K562 (cell line): ENCODE data around the gene PHPT1. TPM values are rescaled to one million over a fixed set of nuclear protein-coding genes. Genes with fewer than 3 reads are reported as not detected.
A peak's percentile ranks its signal among the peaks of the same experiment; 100 is the strongest.

Experiments
- CCNT2 ChIP-seq: IDR thresholded peaks from 2 replicates; pipeline ENCODE4 v1.6.1; 2011; ENCODE audit warnings: borderline replicate concordance, low read depth, mild to moderate bottlenecking, moderate library complexity, mixed read lengths, low read length; ENCODE audit not compliant: insufficient read length; ENCODE audit errors: extremely low read depth
- ELF2 ChIP-seq: fragments of 250-450 bp; sonication (Bioruptor Pico); IDR thresholded peaks from 2 replicates; pipeline ENCODE4 v1.5.0; 2021; ENCODE audit warnings: mild to moderate bottlenecking
- GATAD2A ChIP-seq: fragments of 450-650 bp; IDR thresholded peaks from 2 replicates; pipeline ENCODE4 v1.6.1; 2017
- HNRNPK ChIP-seq: fragments of 200-400 bp; formaldehyde crosslinking; IDR thresholded peaks from one replicate; pipeline ENCODE4 v1.6.1; 2018; ENCODE audit warnings: mild to moderate bottlenecking, low read depth, low read length; ENCODE audit not compliant: poor library complexity, severe bottlenecking
- MCM3 ChIP-seq: fragments of 450-650 bp; IDR thresholded peaks from 2 replicates; pipeline ENCODE4 v1.6.1; 2016
- PCBP1 ChIP-seq: fragments of 200-400 bp; formaldehyde crosslinking; IDR thresholded peaks from 2 replicates; pipeline ENCODE4 v1.6.1; 2018; ENCODE audit warnings: mild to moderate bottlenecking, low read depth, low read length; ENCODE audit not compliant: poor library complexity, severe bottlenecking
- SP1 ChIP-seq: sonication (generic); formaldehyde crosslinking; IDR thresholded peaks from 2 replicates; pipeline ENCODE4 v1.8.1; 2022; ENCODE audit warnings: mild to moderate bottlenecking, missing genetic modification reagents
- SRSF1 ChIP-seq: fragments of 200-400 bp; formaldehyde crosslinking; IDR thresholded peaks from 2 replicates; pipeline ENCODE4 v1.6.1; 2017; ENCODE audit warnings: mild to moderate bottlenecking, low read depth, low read length, moderate library complexity
- TBP ChIP-seq: optimal IDR thresholded peaks from 2 replicates; pipeline ENCODE3; 2011; ENCODE audit warnings: low read depth, low read length, improper control_type of control experiment
- XRCC3 ChIP-seq: fragments of 450-650 bp; IDR thresholded peaks from 2 replicates; pipeline ENCODE4 v1.6.1; 2017; ENCODE audit warnings: mild to moderate bottlenecking, moderate library complexity
- ZNF146 ChIP-seq: IDR thresholded peaks from one replicate; pipeline ENCODE4 v1.6.1; 2018; ENCODE audit warnings: missing compliant biosample characterization; ENCODE audit not compliant: unreplicated experiment
- ZNF165 ChIP-seq: fragments of 250-450 bp; sonication (Bioruptor Pico); IDR thresholded peaks from 2 replicates; pipeline ENCODE4 v1.4.0; 2020; ENCODE audit warnings: borderline replicate concordance
- ZNF436 ChIP-seq: fragments of 250-450, 450-650 bp; sonication (Bioruptor Pico); formaldehyde crosslinking; IDR thresholded peaks from 2 replicates; pipeline ENCODE4 v1.7.0; 2020; ENCODE audit warnings: mild to moderate bottlenecking
- ZNF766 ChIP-seq: fragments of 200-800 bp; sonication (Bioruptor generic); conservative IDR thresholded peaks from 2 replicates; pipeline ENCODE4 v1.6.1; 2016; ENCODE audit warnings: missing genetic modification characterization, missing compliant biosample characterization
- polyA plus RNA-seq, 8 experiments: library from polyadenylated mRNA; depleted of rRNA in 4 of 8; stranded (reverse) in 5 of 8; unstranded in 3 of 8; fragments of >200 nt; fragmentation: Nextera tagmentation in 2 of 8; fragmentation: Illumina TruSeq in 1 of 8; extraction: Ambion mirVana in 2 of 8; extraction: Trizol in 1 of 8; gene quantifications; 2 replicates each; pipeline versions ENCODE4 v1.2.1 to v1.2.3, GENCODE V29; 2011 to 2014; ENCODE audit warnings: inconsistent platforms in 1 of 8, missing spikeins in 1 of 8
- total RNA-seq, 7 experiments: library from RNA; depleted of rRNA in 6 of 7; stranded (reverse); fragments of >200 nt in 6 of 7; fragmentation: Illumina TruSeq in 2 of 7; extraction: Trizol in 2 of 7; gene quantifications; 2 replicates each; pipeline versions ENCODE4 v1.2.1 to v1.2.3, GENCODE V29; 2011 to 2021; ENCODE audit warnings: low replicate concordance in 1 of 7
- TF ChIP-seq, protein P1 (sequence below): fragments of 150-350 bp; IDR thresholded peaks from 2 replicates; pipeline ENCODE4 v1.6.1; 2014; ENCODE audit warnings: low read depth, mild to moderate bottlenecking, low read length, borderline replicate concordance
- TF ChIP-seq, protein P2 (sequence below): fragments of 200-400 bp; formaldehyde crosslinking; IDR thresholded peaks from 2 replicates; pipeline ENCODE4 v1.6.1; 2017; ENCODE audit warnings: mild to moderate bottlenecking, low read depth, low read length, moderate library complexity
- TF ChIP-seq, protein P3 (sequence below): sonication (generic); formaldehyde crosslinking; IDR thresholded peaks from 2 replicates; pipeline ENCODE4 v1.8.0; 2022; ENCODE audit warnings: missing genetic modification reagents, mild to moderate bottlenecking, borderline replicate concordance
- TF ChIP-seq, protein P4 (sequence below): fragments of 250-450 bp; sonication (Bioruptor Pico); IDR thresholded peaks from 2 replicates; pipeline ENCODE4 v1.5.0; 2020; ENCODE audit warnings: mild to moderate bottlenecking, borderline replicate concordance

Gene PHPT1
- total and polyA plus RNA-seq, 9 of the 15 experiments (the other 6 are each of a cell fraction or from before 2014, with no cell fraction given): 20.9 to 166 (median 129) TPM

DNA sequence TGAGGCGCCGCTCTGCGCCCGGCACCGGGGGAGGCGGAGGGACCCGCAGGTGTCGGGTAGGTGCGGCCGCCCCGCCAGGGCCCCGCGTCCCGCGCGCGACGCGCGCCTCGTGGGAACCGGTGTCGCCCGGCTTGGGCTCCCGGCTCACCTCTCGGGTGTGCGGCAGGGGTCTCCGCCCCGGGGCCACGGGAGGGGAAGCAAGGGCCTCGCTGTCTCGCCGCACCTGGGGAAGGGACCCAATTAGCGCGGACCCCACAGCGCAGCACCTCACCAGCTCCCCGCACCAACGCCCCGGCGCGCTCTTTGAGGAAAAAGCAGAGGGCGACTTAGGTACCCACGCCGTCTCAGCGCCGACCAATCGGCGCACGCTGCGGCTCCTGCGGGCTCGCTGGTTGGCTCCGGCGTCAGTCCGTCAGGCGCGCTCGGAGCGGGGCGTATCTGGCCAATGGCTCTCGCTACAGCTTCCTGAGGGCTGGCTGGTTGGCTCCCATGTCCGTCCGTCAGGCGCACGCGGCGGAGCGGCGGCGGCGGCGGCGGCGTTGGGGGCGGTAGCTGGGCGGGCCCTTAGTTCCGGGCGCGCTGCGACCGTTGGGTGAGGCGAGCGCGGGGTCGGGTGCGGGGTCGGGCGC is 36.9 kb downstream of the PHPT1 start, which contains the start of gene TRAF2 (continued):
- TF ChIP-seq, protein P1, sequence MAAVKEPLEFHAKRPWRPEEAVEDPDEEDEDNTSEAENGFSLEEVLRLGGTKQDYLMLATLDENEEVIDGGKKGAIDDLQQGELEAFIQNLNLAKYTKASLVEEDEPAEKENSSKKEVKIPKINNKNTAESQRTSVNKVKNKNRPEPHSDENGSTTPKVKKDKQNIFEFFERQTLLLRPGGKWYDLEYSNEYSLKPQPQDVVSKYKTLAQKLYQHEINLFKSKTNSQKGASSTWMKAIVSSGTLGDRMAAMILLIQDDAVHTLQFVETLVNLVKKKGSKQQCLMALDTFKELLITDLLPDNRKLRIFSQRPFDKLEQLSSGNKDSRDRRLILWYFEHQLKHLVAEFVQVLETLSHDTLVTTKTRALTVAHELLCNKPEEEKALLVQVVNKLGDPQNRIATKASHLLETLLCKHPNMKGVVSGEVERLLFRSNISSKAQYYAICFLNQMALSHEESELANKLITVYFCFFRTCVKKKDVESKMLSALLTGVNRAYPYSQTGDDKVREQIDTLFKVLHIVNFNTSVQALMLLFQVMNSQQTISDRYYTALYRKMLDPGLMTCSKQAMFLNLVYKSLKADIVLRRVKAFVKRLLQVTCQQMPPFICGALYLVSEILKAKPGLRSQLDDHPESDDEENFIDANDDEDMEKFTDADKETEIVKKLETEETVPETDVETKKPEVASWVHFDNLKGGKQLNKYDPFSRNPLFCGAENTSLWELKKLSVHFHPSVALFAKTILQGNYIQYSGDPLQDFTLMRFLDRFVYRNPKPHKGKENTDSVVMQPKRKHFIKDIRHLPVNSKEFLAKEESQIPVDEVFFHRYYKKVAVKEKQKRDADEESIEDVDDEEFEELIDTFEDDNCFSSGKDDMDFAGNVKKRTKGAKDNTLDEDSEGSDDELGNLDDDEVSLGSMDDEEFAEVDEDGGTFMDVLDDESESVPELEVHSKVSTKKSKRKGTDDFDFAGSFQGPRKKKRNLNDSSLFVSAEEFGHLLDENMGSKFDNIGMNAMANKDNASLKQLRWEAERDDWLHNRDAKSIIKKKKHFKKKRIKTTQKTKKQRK: peak; percentile 98
- peak; percentile 24; the same call in 1 of the 2 replicates for TF ChIP-seq ZNF165 (CRISPR knock-in tag)
- TF ChIP-seq, protein P2, sequence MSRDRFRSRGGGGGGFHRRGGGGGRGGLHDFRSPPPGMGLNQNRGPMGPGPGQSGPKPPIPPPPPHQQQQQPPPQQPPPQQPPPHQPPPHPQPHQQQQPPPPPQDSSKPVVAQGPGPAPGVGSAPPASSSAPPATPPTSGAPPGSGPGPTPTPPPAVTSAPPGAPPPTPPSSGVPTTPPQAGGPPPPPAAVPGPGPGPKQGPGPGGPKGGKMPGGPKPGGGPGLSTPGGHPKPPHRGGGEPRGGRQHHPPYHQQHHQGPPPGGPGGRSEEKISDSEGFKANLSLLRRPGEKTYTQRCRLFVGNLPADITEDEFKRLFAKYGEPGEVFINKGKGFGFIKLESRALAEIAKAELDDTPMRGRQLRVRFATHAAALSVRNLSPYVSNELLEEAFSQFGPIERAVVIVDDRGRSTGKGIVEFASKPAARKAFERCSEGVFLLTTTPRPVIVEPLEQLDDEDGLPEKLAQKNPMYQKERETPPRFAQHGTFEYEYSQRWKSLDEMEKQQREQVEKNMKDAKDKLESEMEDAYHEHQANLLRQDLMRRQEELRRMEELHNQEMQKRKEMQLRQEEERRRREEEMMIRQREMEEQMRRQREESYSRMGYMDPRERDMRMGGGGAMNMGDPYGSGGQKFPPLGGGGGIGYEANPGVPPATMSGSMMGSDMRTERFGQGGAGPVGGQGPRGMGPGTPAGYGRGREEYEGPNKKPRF: no peak
- TF ChIP-seq PCBP1: peak; percentile 93
- TF ChIP-seq ELF2: no peak
- peak; percentile 78 for TF ChIP-seq SP1 (CRISPR knock-in tag)
- peak; percentile 62 for TF ChIP-seq CCNT2
- TF ChIP-seq XRCC3: no peak
- no peak for TF ChIP-seq HNRNPK
- TF ChIP-seq ZNF766 (CRISPR knock-in tag): no peak
- peak; percentile 80 for TF ChIP-seq TBP
- 0 out of 2 replicates have a peak, but pooled peaks have one; percentile 49 for TF ChIP-seq GATAD2A
- TF ChIP-seq ZNF436 (CRISPR knock-in tag): 0 out of 2 replicates have a peak, but pooled peaks have one; percentile 20
- TF ChIP-seq ZNF146 (CRISPR knock-in tag): no peak
- no peak for TF ChIP-seq MCM3
- TF ChIP-seq SRSF1: no peak
- TF ChIP-seq, protein P3, sequence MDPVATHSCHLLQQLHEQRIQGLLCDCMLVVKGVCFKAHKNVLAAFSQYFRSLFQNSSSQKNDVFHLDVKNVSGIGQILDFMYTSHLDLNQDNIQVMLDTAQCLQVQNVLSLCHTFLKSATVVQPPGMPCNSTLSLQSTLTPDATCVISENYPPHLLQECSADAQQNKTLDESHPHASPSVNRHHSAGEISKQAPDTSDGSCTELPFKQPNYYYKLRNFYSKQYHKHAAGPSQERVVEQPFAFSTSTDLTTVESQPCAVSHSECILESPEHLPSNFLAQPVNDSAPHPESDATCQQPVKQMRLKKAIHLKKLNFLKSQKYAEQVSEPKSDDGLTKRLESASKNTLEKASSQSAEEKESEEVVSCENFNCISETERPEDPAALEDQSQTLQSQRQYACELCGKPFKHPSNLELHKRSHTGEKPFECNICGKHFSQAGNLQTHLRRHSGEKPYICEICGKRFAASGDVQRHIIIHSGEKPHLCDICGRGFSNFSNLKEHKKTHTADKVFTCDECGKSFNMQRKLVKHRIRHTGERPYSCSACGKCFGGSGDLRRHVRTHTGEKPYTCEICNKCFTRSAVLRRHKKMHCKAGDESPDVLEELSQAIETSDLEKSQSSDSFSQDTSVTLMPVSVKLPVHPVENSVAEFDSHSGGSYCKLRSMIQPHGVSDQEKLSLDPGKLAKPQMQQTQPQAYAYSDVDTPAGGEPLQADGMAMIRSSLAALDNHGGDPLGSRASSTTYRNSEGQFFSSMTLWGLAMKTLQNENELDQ: no peak
- TF ChIP-seq, protein P4, sequence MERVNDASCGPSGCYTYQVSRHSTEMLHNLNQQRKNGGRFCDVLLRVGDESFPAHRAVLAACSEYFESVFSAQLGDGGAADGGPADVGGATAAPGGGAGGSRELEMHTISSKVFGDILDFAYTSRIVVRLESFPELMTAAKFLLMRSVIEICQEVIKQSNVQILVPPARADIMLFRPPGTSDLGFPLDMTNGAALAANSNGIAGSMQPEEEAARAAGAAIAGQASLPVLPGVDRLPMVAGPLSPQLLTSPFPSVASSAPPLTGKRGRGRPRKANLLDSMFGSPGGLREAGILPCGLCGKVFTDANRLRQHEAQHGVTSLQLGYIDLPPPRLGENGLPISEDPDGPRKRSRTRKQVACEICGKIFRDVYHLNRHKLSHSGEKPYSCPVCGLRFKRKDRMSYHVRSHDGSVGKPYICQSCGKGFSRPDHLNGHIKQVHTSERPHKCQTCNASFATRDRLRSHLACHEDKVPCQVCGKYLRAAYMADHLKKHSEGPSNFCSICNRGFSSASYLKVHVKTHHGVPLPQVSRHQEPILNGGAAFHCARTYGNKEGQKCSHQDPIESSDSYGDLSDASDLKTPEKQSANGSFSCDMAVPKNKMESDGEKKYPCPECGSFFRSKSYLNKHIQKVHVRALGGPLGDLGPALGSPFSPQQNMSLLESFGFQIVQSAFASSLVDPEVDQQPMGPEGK (CRISPR knock-in tag): no peak
